ENCODE data around the gene PRSS27. TPM values are rescaled to one million over a fixed set of nuclear protein-coding genes. Genes with fewer than 3 reads are reported as not detected.

Gene PRSS27
- total RNA-seq, 1 donor from 2014 or later, result 6.6 TPM

GRCh38 chr16:2715966-2716885 lies 3.8 kb downstream of the PRSS27 start:
- H3K4me3 Mint-ChIP-seq (ENCODE audit: low read depth), result no peak overlapping the region
- no peak for DNase-seq (ENCODE audit: low spot score, unreplicated experiment)
- no peak overlapping the region for H3K27ac Mint-ChIP-seq
- no peaks in the 10 kb centered on the region for H3K9me3 Mint-ChIP-seq (ENCODE audit: low read depth)
- H3K36me3 Mint-ChIP-seq (ENCODE audit: insufficient read depth), result no peaks in the 10 kb centered on the region
- peaks cover 12% of the 10 kb centered on the region for H3K27me3 Mint-ChIP-seq
- no peak for TF ChIP-seq CTCF (IDR thresholded peaks at IDR 0.05; ENCODE audit: unreplicated experiment)
- no peaks in the 10 kb centered on the region for H3K4me1 Mint-ChIP-seq (ENCODE audit: low read depth)

GRCh38 chr16:2715519-2715918 lies 4.5 kb downstream of the PRSS27 start:
- no peaks in the 10 kb centered on the region for H3K9me3 Mint-ChIP-seq (ENCODE audit: low read depth)
- H3K4me3 Mint-ChIP-seq (ENCODE audit: low read depth), result no peak overlapping the region
- H3K27ac Mint-ChIP-seq, result no peak overlapping the region
- no peaks in the 10 kb centered on the region for H3K4me1 Mint-ChIP-seq (ENCODE audit: low read depth)
- no peak for TF ChIP-seq CTCF (IDR thresholded peaks at IDR 0.05; ENCODE audit: unreplicated experiment)
- peaks cover 12% of the 10 kb centered on the region for H3K27me3 Mint-ChIP-seq
- no peaks in the 10 kb centered on the region for H3K36me3 Mint-ChIP-seq (ENCODE audit: insufficient read depth)
- DNase-seq (ENCODE audit: low spot score, unreplicated experiment), result peak; percentile 68

GRCh38 chr16:2715064-2715463 lies 5.0 kb downstream of the PRSS27 start:
- no peak for DNase-seq (ENCODE audit: low spot score, unreplicated experiment)
- no peak for TF ChIP-seq CTCF (IDR thresholded peaks at IDR 0.05; ENCODE audit: unreplicated experiment)
- H3K4me1 Mint-ChIP-seq (ENCODE audit: low read depth), result no peaks in the 10 kb centered on the region
- no peaks in the 10 kb centered on the region for H3K9me3 Mint-ChIP-seq (ENCODE audit: low read depth)
- H3K36me3 Mint-ChIP-seq (ENCODE audit: insufficient read depth), result no peaks in the 10 kb centered on the region
- no peak overlapping the region for H3K27ac Mint-ChIP-seq
- H3K4me3 Mint-ChIP-seq (ENCODE audit: low read depth), result no peak overlapping the region
- peaks cover 12% of the 10 kb centered on the region for H3K27me3 Mint-ChIP-seq

- no peak for DNase-seq (ENCODE audit: low spot score, unreplicated experiment)
- Mint-ChIP-seq H3K9me3 (ENCODE audit: low read depth) (no peaks in the 10 kb centered on the region), H3K36me3 (ENCODE audit: insufficient read depth) (no peaks in the 10 kb centered on the region), H3K4me1 (ENCODE audit: low read depth) (no peaks in the 10 kb centered on the region), H3K4me3 (ENCODE audit: low read depth) (no peak overlapping the region), H3K27me3 (peaks cover 12% of the 10 kb centered on the region), H3K27ac (no peak overlapping the region)
- no peak for TF ChIP-seq CTCF (IDR thresholded peaks at IDR 0.05; ENCODE audit: unreplicated experiment)
Measured at GRCh38 chr16:2713985-2714774, 5.8 kb downstream of the PRSS27 start.

- Mint-ChIP-seq H3K27ac (no peak overlapping the region), H3K4me1 (ENCODE audit: low read depth) (no peaks in the 10 kb centered on the region), H3K27me3 (peaks cover 12% of the 10 kb centered on the region), H3K9me3 (ENCODE audit: low read depth) (no peaks in the 10 kb centered on the region), H3K36me3 (ENCODE audit: insufficient read depth) (no peaks in the 10 kb centered on the region), H3K4me3 (ENCODE audit: low read depth) (no peak overlapping the region)
- TF ChIP-seq CTCF (IDR thresholded peaks at IDR 0.05; ENCODE audit: unreplicated experiment), result no peak
- no peak for DNase-seq (ENCODE audit: low spot score, unreplicated experiment)
Measured at GRCh38 chr16:2713523-2713922, 6.5 kb downstream of the PRSS27 start.

Data from progenitor cell of endocrine pancreas (in vitro differentiated cells).